GM19397 (cell line): ENCODE results near the gene MALSU1.

Experiments
- ATAC-seq: cut with Tn5 transposase; IDR thresholded peaks from one replicate; pipeline ENCODE4 v1.9.1; 2021; ENCODE audit warnings: mild to moderate bottlenecking, moderate library complexity; ENCODE audit not compliant: unreplicated experiment

Gene MALSU1

GRCh38 chr7:23358152-23358674 is 59.1 kb downstream of the MALSU1 start:
- no peak for ATAC-seq
